Dedifferentiated amniotic fluid mesenchymal stem cell (primary cell): ENCODE measurements around the gene ASH1L.
"Not testable (repeated sequence)": the region's sequence is repeated elsewhere in the genome, so short reads cannot be mapped to it uniquely, and the experiment has no call there.

Experiments used
- DNase-seq: peaks from one replicate; pipeline ENCODE4 v3.0.0-alpha.2; 2016; ENCODE audit errors: extremely low spot score

ASH1L gene

DNA sequence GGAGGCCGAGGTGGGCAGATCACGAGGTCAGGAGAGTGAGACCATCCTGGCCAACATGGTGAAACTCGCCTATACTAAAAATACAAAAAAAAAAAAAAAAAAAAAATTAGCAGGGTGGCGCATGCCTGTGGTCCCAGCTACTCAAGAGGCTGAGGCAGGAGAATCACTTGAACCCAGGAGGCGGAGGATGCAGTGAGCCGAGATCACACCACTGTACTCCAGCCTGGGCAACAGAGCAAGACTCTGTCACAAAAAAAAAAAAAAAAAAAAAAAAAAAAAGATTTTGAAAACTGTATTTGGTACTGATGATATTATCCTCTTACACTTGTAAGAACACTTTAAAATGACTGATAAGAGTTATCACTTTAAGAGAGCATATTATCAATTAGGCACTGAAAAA, 74.2 kb downstream of the ASH1L start:
- not testable (repeated sequence) for DNase-seq

DNA sequence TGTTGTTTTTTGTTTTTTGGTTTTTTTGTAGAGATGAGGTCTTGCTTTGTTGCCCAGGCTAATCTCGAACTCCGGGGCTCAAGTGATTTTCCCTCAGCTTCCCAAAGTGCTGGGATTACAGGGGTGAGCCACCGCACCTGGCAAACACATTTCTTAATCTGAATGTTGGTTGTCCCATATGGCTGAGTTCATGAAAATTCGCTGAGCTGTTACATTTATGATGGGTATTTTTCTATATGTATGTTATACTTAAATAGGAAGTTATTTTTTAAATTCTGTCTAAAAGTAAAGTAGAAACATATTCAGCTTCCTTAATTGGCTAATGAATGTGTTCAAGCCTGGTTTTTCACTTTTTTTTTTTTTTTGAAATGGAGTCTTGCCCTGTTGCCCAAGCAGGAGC, 75.1 kb downstream of the ASH1L start:
- no peak for DNase-seq

DNA sequence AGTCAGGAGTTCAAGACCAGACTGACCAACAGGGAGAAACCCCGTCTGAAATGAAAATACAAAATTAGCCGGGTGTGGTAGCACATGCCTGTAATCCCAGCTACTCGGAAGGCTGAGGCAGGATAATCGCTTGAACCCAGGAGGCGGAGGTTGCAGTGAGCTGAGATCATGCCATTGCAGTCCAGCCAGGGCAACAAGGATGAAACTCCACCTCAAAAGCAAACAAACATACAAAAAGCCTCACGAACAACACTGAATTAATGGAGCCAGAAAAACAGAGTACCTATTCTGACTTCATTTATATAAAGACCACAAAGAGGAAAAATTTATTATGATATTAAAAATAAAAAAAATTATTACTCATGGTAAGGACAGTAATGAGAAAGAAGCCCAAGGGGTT, 75.7 kb downstream of the ASH1L start:
- DNase-seq: not testable (repeated sequence)

DNA sequence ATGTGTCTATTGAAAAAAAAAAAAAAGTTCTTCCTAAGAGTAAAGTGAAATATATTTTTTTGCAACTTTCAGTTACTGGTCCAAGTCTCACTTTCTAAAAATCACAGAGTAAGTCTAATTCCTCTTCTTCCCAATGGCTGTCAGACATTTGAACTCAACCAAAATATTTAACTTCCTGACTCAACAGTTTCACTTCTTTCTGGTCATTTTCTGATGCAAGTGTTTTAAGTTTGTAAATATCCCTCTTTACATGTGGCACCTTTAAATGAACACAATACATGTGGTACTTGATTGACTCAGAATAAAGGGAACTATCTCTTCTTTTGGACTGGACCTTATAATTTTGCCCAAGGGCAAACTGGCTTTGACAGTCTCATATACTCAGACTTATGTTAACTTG, 76.7 kb downstream of the ASH1L start:
- no peak for DNase-seq

DNA sequence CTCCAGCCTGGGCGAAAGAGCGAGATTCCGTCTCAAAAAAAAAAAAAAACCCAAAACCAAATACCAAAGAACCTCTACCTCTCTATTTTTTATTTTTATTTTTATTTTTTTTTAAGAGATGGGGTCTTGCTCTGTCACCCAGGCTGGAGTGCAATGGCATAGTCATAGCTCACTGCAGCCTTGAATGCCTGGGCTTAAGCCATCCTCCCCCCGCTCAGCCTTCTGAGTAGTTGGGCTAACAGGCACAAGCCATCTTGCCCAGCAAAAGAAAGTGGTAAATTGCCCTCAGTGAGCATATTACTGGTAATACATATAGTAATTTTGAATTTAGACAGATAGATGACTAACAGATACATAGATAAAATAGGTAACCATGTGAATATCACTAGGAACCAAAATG, 77.4 kb downstream of the ASH1L start:
- DNase-seq: no peak

DNA sequence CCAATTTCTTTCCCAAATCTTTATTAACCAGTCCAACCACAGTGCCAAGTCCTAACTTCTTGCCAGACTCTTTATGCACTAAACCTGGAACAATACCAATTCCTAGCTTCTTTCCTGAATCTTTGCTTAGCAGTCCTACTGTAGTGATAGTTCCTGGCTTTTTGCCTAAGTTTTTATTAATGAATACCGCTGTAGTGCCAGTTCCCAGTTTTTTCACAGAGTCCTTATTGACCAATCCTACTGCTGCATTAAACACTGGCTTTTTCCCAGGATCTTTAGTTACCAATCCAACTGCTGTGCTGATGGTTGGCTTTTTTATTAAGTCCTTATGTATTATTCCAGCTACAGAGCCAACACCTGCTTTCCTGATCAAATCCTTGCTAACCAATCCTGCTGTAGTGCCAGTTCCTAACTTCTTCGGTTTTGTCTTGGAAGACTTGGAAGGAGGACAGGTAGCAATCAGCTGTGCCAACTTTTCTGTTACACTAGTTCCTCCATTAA, 80.8 kb downstream of the ASH1L start:
- DNase-seq: no peak

DNA sequence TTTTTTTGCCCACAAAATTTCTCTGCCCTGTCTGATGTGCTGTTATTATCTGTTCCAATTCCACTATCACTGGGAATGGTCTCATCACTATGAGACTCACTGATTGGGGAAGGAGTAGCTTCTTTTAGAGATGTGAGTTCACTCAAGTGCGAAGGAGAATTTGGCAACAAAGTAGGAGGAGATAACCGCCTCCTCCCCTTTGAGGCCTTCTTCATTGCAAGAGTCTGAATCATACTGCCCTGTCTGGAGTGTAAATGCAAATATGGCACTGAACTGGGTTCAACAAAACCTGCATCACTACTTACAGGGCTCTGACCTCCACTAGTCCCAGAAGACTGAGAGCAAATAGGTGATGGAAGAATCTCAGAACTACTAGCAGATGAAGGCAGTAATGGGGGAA, 83.4 kb downstream of the ASH1L start:
- no peak for DNase-seq

DNA sequence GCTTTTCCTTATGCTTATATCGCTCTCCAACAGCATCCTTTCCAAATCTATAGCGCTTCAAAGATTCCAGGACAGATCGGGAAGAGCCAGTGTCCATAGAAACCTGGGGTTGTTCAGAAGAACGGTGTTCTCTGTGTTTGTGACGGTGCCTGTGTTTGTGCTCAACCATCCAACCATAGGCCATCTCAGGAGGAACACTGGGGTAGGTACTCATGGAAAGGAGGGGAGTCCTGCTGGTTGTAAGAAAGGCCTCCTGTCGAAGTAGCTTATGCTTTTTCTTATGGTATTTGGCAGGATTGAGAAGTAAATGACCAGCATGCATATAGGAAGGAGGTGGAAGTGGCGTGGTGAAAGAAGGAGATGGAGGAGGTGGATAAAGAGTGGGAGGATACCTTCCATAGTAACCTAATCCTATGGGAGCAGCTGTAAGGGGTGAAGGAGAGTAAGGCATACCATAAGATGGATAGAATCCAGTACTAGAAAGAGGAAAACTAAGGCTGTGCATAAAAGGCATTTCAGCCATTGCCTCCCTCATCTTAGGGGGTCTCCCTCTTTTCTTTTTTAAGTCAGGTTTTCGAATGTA, 84.2 kb downstream of the ASH1L start:
- DNase-seq: no peak

DNA sequence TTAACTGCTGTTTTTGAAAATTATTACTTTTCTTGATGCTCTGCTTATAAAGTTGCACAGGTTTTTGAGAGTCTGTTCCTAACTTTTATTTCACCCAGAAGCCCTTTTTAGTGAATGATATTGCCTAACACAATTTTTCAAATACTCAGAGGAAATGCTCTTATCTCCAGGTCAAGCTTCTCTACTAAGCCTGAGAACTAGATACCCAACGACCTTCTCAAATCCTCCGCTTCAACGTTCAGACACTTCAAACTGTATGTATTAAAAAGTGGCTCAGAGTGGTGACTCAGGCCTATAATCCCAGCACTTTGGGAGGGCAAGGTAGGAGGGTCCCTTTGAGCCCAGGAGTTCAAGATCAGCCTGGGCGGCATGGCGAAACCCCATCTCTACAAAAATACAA, 88.5 kb downstream of the ASH1L start:
- no peak for DNase-seq

DNA sequence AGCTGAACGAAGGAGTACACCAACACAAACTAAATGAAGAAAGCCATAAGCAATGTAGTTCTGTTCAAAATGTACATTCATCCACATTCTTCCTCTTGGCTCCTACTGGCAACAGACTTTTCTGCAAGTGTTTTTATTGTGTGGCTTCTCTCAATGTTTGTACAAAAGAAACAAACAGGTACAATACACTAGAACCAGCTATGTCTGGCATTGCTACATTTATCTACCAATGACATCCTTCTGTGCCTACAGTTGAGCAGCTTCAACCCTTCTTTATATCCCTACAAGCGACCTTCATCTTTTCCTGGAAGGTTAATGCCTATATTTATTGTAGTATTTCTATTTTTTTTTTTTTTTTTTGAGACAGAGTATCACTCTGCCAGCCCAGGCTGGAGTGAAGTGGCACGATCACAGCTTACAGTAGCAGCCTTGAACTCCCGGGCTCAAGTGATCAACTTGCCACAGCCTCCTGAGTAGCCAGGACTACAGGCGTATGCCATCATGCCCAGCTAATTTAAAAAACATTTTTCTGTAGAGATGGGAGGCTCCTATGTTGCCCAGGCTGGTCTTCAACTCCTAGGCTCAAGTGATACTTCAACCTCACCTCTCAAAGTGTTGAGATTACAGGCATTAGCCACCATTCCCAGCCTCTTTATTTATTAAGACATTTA, 89.3 kb downstream of the ASH1L start:
- DNase-seq: no peak

DNA sequence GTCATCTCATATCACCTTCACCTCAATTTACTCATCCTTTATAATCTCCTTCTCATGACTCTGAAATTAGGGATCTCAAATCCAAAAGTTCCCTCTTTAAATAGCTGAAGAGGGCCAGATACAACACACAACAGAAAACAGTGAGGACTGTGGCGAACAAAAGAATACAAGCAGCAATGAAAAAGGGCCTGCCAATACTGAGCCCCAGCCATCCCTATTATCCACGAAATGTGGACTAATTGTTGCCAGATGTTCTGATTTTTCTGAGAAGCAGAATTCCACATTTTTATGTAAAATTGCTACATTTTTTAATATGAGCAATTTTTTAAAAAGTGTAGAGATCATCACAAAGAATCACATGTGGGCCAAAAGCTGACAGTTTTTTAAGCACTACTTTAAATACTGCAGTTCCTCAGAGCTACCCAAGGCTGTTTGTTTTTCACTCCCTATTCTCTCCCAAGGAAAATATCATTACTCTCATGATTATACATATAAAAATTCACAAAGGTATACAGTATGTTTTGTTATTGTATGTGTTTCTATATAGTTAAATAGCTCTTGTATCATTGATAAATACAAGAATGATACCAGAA, 90.0 kb downstream of the ASH1L start:
- peak; percentile 29 for DNase-seq

DNA sequence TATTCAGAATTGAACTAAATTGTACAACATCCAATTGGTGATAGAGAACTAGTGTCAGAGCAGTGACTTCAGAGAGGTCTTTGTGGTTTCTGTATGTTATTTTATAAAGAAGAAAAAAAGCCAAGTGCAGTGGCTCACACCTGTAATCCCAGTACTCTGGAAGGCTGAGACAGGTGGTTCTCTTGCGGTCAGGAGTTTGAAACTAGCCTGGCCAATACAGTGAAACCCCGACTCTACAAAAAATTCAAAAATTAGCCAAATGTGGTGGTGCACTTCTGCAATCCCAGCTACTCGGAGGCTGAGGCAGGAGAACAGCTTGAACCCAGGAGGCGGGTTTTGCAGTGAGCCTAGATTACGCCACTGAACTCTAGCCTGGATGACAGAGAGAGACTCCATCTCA, 90.7 kb downstream of the ASH1L start:
- no peak for DNase-seq

DNA sequence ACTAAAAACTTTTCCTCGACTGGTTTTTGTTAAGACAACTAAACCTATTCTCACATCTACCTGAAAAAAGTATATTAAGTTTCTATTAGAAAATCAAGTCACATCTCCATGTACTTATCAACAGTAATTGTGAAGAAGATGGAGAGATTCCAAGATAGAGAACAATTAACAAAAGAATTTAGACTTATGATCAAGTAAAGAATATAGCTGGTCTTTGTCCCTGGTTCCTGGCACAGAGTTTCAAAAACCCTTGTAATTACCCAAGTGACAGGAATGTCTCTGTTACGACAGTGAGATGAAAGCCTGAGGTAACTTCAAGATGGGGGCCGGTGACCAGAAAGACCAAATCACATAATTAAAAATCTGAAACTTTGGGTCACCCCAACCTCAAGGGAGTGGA, 91.6 kb downstream of the ASH1L start:
- no peak for DNase-seq

DNA sequence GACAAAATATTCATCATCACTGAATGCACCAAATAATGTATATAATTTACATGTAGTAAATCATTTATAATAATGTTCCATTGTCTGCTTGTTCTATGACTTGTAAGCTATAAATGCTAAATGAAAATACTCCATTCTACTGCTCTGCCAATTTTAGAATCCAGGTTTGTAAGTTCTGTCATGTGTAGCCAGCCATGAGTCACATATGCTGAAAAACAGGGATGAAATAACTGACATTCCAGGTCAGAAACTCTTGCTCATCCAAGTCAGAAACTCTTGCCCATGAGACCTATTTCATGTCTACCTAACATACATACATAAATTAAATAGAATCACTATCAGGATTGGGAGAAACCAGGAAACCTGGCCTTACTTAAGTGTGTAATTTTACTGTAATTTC, 95.6 kb downstream of the ASH1L start:
- peak; percentile 60 for DNase-seq

DNA sequence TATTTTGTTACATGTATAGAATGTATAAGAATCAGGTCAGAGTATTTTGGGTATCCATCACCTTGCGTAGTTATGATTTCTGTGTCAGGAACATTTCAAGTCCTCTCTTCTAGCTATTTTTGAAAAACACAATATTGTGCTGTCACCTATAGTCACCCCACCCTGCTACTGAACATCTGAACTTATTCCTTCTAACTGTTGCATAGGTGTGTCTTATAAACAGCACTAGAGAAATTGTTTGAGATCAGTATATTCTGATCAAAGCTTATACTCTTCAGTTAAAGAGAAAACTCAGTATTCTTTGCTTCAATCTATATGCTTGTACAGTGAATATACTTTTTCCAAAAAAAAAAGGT, 96.0 kb downstream of the ASH1L start:
- DNase-seq: no peak

DNA sequence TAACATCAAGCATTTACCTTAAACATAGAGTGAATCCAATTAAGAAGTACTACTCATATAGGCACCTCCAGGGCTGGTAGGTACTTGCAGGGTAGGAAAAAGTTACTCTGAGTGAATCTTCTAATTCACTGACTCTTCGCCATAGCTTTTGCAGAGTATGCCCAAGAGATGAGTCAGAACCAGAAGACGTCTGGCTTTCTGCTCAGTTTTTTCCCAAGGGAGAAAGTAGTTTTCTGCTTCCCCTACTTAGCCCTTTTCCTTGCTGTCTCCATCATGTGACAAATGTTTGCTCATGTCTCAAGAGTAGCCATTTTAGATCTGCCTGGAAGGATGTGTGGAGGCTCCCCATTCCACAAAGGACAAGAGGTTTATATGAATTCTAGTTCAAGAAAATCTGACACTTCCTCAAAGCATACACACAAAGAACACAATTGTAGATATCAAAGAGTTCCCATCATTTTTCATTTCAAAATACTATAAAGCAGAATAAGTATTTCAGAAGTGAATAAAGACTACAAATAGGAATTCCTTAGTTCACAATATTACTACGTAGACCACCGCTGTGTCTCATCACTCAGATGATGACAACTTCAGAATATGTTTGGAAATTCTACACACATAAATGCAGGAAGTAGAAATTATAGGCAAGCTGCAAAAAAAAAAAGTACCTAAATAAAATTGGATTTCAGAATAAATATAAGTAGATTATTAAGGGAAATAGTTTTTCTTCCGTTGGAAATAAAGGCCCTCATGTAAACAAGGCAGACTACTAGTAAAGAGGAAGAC, 98.5 kb downstream of the ASH1L start:
- DNase-seq: peak; percentile 74

DNA sequence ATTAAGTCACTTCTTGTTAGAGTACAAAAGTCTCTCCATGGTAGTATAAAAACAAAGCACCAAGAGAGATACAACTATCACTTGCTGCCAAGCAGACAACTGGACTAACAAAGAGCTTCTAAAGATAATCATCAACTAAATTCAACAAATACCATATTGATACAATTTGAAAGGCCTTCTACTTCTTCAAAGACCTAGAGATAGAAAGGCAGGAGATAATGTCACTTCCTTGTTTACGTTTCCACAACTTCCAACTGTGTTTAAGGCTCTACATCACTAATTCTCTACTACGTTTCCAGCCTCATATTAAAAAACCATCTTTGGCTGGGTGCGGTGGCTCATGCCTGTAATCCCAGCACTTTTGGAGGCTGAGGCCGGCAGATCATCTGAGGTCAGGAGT, 104.5 kb downstream of the ASH1L start:
- no peak for DNase-seq

DNA sequence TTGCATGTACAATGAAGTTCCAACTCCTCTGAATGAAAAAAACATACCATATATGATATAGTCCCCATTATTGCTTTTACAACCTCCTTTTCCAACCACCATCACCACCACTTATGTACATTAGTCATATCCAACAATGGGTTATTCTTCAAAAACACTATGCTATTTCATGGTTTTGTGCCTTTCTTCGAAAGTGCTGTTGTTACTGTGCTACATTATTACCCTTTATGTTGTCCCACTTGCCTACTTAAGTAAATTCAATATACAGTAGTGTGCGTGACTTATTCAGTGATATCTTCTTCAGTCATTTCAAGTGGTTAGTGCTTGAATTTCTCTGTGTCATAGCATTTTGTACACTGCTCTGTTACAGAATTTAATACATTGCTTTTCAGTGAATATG, 105.3 kb downstream of the ASH1L start:
- DNase-seq: no peak

DNA sequence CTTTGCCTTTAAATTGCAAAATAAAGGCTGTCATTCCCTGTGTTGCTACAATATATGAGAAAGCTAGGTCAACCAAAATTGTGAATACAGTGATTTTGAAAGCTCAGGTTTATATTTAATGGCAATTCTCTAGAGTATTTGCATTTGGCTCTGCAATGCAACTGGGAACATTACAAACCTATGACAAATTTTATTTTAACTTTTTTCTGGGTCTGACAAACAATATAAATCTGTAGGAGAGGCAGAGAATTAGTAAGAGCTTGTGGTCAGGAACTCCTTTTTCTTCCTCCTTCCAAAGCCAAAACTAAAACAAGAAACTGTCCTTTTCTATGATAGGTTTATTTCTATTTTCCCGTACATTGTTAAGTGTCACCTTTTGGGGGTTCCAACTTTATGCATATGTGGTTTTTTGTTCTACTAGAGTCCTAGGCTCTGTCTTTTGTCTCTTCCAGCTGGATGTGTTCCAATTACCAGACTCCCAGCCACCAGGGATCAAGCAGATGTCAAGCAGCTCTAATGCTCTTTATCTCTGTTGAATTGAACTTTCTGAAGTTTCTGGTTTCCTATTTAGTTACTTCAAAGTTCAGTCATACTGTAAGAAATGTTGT, 106.9 kb downstream of the ASH1L start:
- DNase-seq: peak; percentile 46

DNA sequence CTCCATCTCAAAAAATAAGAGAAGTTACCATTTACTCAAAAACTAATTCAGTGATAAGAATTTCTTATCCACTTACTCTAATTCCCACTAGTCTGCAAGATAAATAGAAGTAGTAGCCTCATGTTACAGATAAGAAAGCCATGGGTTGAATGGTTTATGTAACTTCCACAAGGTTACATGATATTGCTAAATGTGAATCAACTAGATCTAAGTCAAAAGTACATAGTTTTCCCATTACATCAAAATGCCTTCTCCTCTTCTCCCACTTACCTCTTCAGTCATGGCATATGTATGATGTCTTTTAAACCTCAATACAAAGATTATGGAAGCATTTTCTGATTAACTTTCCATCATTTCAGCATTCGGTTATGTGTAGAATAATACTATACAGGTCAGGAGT, 108.5 kb downstream of the ASH1L start:
- no peak for DNase-seq

DNA sequence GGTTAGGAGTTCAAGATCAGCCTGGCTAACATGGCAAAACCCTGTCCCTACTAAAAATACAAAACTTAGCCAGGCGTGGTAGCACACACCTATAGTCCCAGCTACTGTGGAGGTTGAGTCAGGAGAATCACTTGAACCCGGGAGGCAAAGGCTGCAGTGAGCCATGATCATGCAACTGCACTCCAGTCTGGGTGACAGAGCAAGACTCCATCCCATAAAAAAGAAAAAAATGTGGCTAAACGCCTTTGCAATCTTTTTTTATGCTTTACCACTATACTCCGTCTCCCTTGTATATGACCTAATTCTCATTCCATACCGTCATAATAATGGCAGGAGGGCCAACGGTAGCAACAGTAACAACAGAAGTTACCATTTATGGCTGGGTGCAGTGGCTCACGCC, 109.5 kb downstream of the ASH1L start:
- DNase-seq: no peak

DNA sequence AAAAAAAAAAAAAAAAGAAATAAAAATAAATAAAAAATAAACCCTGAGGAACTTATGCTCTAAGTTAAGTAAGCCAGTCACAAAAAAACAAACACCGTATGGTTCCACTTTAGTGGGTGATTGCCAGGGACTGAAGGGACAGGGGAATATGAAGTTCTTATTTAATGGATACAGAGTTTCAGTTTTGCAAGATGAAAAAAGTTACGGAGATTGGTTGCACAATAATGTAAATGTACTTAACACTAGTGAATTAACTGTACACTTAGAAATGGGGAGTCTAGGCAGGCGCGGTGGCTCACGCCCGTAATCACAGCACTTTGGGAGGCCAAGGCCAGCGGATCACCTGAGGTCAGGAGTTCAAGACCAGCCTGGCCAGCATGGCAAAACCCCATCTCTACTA, 111.4 kb downstream of the ASH1L start:
- no peak for DNase-seq
